ENCODE data around the gene TSC22D3.

TSC22D3 gene

DNA sequence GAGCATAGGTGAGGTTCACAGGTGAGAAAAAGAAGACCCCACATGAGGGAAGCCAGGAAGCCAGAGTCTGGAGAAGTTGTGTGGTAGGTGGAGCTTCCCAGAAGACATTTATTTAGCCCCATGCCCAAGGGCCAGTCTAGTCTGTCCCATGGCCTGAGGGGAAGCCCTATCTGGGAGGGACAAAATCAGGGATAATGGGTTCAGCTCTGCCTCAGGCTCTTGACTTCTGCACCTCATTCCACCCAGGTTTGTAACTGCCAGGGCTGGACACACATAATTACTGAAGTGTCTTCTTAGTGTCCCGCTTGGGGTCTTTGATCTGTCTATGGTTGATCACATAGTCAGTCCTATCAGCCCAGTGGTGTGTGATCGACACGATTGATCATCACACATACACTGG, 36.0 kb downstream of the TSC22D3 start:
- no peak for DNase-seq (ENCODE audit: low read depth)
- H3K27me3 ChIP-seq (replicated peaks; ENCODE audit: control insufficient read depth, insufficient read depth, low read length) = peaks cover 50% of the 10 kb centered on the region
- H3K4me3 ChIP-seq (ENCODE audit: low read length) = no peak overlapping the region
- H3K36me3 ChIP-seq (ENCODE audit: control insufficient read depth, insufficient read depth, low read length, severe bottlenecking) = no peaks in the 10 kb centered on the region
- H3K9me3 ChIP-seq (ENCODE audit: control insufficient read depth, low read length) = peaks cover 3% of the 10 kb centered on the region
- H3K4me1 ChIP-seq (ENCODE audit: control insufficient read depth, insufficient read depth, low read length) = peaks cover 24% of the 10 kb centered on the region
- H3K9ac ChIP-seq (ENCODE audit: low read length) = no peak overlapping the region

DNA sequence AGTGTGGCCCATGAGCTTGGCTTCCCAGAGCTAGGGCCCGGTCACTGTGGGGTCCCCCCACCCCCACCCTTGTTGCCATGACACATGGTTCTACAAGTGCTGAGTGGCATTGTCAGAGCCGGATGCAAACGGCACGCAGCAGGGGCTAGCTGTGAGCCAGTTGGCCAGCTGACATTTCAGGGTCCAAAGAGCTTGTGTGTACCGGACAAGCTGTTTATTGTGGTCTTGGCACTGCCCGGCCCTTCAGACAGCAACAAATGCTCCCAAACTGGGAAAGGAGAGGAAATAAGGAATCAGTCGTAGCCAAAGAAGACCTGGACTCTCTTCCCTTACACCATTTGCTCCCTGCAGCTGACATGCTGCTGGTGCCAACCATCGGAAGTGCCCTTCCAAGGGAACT, 36.8 kb downstream of the TSC22D3 start:
- H3K9ac ChIP-seq (ENCODE audit: low read length) = no peak overlapping the region

DNA sequence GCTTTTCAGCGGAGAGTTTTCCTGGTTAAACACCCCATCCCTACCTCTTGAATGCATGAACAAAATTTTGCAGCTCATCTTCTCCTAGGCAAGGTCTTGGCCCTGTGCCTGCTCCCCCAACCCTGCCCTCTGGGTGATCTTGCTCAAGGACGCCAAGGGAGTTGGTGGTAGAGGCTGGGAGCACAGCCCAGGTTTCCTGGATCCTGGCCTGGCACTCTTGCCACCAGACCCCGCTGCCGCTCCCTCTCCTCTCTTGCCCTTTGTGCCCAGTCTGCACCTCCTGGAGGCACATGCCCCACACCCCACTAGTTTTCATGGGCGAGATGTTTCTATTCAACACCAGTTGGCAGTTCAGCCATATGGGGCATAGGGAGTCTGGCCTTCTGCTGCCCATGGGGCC, 37.3 kb downstream of the TSC22D3 start:
- Histone ChIP-seq H3K9ac (ENCODE audit: low read length) (no peak overlapping the region), H3K27me3 (replicated peaks; ENCODE audit: control insufficient read depth, insufficient read depth, low read length) (peaks cover 43% of the 10 kb centered on the region), H3K36me3 (ENCODE audit: control insufficient read depth, insufficient read depth, low read length, severe bottlenecking) (no peaks in the 10 kb centered on the region), H3K4me1 (ENCODE audit: control insufficient read depth, insufficient read depth, low read length) (peaks cover 24% of the 10 kb centered on the region), H3K4me3 (ENCODE audit: low read length) (no peak overlapping the region), H3K9me3 (ENCODE audit: control insufficient read depth, low read length) (peaks cover 3% of the 10 kb centered on the region)
- no peak for DNase-seq (ENCODE audit: low read depth)

More for the DNA sequence above, 36.8 kb downstream of the TSC22D3 start:
- H3K4me1 ChIP-seq (ENCODE audit: control insufficient read depth, insufficient read depth, low read length) = peaks cover 24% of the 10 kb centered on the region
- H3K9me3 ChIP-seq (ENCODE audit: control insufficient read depth, low read length) = peaks cover 3% of the 10 kb centered on the region
- peaks cover 44% of the 10 kb centered on the region for H3K27me3 ChIP-seq (replicated peaks; ENCODE audit: control insufficient read depth, insufficient read depth, low read length)
- H3K4me3 ChIP-seq (ENCODE audit: low read length) = no peak overlapping the region
- no peak for DNase-seq (ENCODE audit: low read depth)
- H3K36me3 ChIP-seq (ENCODE audit: control insufficient read depth, insufficient read depth, low read length, severe bottlenecking) = no peaks in the 10 kb centered on the region

DNA sequence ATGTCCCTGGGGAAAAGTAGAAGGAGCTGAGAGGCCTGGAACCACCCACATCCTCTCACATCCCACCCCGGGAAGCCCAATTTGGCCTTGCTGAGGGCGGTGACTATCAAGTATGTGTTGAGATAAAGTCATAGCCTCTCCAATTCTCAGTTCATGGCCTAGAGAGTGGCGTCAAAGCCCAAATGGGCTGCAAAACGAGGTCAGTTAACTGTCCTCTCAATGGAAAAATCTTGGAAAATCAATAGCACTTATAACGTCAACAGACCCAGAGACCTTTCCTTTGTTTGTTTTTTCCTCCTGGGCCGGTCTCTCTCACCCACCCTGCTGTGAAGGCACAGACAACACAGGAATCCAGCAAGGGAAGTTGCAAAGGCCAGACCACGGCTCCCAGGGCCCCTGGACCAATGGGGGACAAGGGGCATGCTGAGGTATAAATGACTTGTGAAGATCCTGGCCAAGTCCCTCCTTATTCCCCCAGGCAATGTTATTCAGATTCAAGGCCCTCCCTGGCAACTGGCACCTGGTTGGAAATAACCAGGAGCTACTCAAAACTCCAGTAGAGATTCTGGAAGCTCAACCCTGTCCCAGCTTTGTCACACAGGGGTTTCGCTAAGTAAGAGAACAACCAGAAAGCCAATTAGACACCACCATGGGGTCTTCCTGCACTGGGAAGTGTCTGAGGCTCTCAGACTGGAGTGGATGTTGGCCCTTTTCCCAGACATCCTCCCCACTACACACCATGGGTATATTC, 38.6 kb downstream of the TSC22D3 start:
- Histone ChIP-seq H3K27me3 (replicated peaks; ENCODE audit: control insufficient read depth, insufficient read depth, low read length) (peaks cover 44% of the 10 kb centered on the region), H3K4me1 (ENCODE audit: control insufficient read depth, insufficient read depth, low read length) (peaks cover 17% of the 10 kb centered on the region), H3K4me3 (ENCODE audit: low read length) (no peak overlapping the region), H3K9ac (ENCODE audit: low read length) (no peak overlapping the region), H3K36me3 (ENCODE audit: control insufficient read depth, insufficient read depth, low read length, severe bottlenecking) (no peaks in the 10 kb centered on the region), H3K9me3 (ENCODE audit: control insufficient read depth, low read length) (peaks cover 3% of the 10 kb centered on the region)
- DNase-seq (ENCODE audit: low read depth) = no peak

DNA sequence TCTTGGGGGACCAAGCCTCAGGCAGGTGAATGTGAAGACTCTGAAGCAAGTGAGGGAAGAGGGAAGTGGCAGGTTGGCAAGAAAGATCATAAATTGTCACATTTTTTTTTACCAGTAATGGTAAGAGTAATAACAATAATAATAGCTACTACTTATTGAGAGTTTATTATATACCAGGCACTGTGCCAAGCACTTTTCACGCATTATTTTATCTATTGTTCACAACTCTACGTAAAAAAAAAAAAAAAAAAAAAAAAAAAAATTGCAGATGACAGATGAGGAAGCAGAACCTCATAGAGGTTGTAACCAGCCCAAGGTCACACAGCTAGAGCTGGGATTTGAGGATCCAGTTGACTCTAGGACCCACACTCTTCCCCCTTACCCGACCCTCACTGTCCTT, 40.9 kb downstream of the TSC22D3 start:
- H3K4me1 ChIP-seq (ENCODE audit: control insufficient read depth, insufficient read depth, low read length) = peaks cover 14% of the 10 kb centered on the region
- no peak overlapping the region for H3K9ac ChIP-seq (ENCODE audit: low read length)
- no peaks in the 10 kb centered on the region for H3K36me3 ChIP-seq (ENCODE audit: control insufficient read depth, insufficient read depth, low read length, severe bottlenecking)
- peaks cover 44% of the 10 kb centered on the region for H3K27me3 ChIP-seq (replicated peaks; ENCODE audit: control insufficient read depth, insufficient read depth, low read length)
- no peak overlapping the region for H3K4me3 ChIP-seq (ENCODE audit: low read length)
- peaks cover 3% of the 10 kb centered on the region for H3K9me3 ChIP-seq (ENCODE audit: control insufficient read depth, low read length)
- DNase-seq (ENCODE audit: low read depth) = no peak

DNA sequence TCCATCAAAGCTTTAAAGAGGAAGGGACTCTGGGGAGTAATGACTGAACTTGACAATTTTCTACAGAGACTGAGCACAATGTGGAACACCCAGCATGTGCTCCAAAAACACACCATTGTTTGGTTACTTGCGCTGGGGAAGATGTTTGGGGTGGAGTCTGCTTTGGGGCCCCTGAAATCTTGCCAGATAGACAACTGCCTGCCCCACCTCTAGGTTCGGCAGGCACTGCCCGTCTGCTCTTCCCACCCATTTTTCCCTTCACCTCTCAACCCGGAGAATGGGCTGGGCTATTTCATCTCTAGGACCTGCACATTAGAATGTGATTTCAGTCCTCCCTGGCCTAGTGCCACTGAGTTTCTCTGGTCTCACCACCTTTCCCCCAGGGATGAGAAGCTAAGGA, 41.9 kb downstream of the TSC22D3 start:
- no peak for DNase-seq (ENCODE audit: low read depth)

DNA sequence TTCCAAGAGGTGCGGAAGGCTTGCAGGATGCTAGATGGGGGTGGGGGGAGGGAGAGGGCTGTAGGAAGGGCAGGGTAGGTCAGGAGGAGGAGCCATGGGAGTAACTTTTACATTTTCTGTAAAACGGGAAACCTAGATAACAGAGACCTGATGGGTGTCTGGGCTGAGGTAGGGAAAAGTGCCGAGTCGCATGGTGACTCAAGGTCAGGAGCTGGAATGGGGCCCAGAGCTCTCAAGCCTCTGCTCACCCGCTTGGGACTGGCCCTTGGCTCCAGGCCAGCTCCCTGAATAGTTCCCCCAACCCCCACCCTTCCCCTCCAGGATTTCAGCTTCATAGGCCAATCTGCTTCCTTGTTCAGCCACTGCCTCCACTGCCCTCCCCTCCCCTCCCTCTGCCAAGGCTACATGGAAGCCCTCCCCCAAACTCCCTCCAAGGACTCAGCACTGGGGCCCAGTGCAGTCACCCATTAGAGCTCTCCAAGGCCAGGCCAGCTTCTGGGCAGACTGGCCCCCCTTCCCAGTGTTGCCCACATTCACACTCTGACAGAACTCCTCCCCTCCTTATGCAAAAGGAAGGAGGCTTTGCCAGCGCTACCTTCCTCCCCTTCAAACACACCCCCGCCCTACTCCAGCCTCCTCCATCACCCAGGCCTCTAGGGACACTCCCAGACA, 43.6 kb downstream of the TSC22D3 start:
- H3K4me3 ChIP-seq (ENCODE audit: low read length) = no peak overlapping the region
- DNase-seq (ENCODE audit: low read depth) = peak; percentile 65
- H3K27me3 ChIP-seq (replicated peaks; ENCODE audit: control insufficient read depth, insufficient read depth, low read length) = peaks cover 27% of the 10 kb centered on the region
- no peak overlapping the region for H3K9ac ChIP-seq (ENCODE audit: low read length)
- H3K4me1 ChIP-seq (ENCODE audit: control insufficient read depth, insufficient read depth, low read length) = peaks cover 18% of the 10 kb centered on the region
- no peaks in the 10 kb centered on the region for H3K36me3 ChIP-seq (ENCODE audit: control insufficient read depth, insufficient read depth, low read length, severe bottlenecking)
- H3K9me3 ChIP-seq (ENCODE audit: control insufficient read depth, low read length) = peaks cover 3% of the 10 kb centered on the region

More for the DNA sequence above, 41.9 kb downstream of the TSC22D3 start:
- Histone ChIP-seq H3K27me3 (replicated peaks; ENCODE audit: control insufficient read depth, insufficient read depth, low read length) (peaks cover 38% of the 10 kb centered on the region), H3K4me3 (ENCODE audit: low read length) (no peak overlapping the region), H3K9me3 (ENCODE audit: control insufficient read depth, low read length) (peaks cover 3% of the 10 kb centered on the region), H3K9ac (ENCODE audit: low read length) (no peak overlapping the region), H3K36me3 (ENCODE audit: control insufficient read depth, insufficient read depth, low read length, severe bottlenecking) (no peaks in the 10 kb centered on the region), H3K4me1 (ENCODE audit: control insufficient read depth, insufficient read depth, low read length) (peaks cover 18% of the 10 kb centered on the region)

DNA sequence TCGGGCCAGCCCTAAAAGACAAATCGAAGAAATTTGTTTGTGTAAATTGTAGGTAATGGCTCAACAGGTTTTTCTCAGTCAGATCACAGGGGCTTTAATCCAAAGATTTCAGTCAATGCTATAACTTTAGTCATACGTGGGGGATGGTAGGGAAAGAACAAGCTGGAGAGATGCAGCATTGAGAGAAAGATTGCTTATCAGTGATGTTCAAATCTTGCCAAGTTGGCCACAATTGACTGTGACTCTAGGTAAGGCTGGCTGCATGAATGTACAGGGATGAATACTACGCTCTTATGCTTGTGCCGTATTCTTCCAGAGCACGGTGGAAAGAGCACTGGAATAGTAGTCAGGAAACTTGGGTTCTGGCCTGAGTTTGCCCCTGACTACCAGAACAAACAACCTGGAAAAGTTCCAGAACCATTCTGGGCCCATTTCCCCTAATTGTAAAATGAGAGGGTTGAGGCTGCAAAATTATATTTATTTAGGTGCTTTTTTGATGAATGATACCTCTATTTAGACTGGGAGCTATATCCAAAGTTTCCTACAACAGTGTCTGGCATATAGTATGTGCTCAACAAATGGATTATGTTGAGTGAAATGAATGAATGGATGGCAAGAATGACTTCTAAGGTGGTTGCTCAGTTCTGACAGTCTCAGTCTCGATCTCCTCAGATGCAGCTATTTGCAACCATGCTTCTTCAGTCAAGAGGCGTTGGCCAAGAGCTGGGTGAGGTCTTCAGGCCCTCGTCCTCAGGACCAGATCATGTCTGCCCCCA, 44.4 kb downstream of the TSC22D3 start:
- peaks cover 18% of the 10 kb centered on the region for H3K4me1 ChIP-seq (ENCODE audit: control insufficient read depth, insufficient read depth, low read length)

DNA sequence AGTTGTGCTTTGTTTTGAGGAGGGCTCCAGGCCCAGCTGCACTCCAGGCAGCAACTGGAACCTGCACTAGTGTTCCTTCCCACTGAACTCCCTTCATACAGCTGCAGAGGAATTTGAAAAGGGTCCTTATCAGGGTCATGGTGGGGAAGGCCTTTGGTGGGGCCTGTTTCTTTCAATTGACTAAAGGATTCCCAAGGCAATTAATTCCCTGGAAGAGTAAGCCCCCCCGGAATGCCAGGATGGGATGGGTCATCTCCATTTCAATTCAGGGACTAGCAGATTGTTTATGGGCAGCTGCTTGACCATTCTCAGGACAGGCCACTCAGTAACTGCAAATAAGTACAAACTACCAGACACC, 45.3 kb downstream of the TSC22D3 start:
- DNase-seq (ENCODE audit: low read depth) = no peak
- H3K9me3 ChIP-seq (ENCODE audit: control insufficient read depth, low read length) = no peaks in the 10 kb centered on the region
- H3K4me1 ChIP-seq (ENCODE audit: control insufficient read depth, insufficient read depth, low read length) = peaks cover 20% of the 10 kb centered on the region
- H3K9ac ChIP-seq (ENCODE audit: low read length) = no peak overlapping the region
- no peaks in the 10 kb centered on the region for H3K36me3 ChIP-seq (ENCODE audit: control insufficient read depth, insufficient read depth, low read length, severe bottlenecking)
- no peak overlapping the region for H3K4me3 ChIP-seq (ENCODE audit: low read length)
- peaks cover 11% of the 10 kb centered on the region for H3K27me3 ChIP-seq (replicated peaks; ENCODE audit: control insufficient read depth, insufficient read depth, low read length)

More for the DNA sequence above, 44.4 kb downstream of the TSC22D3 start:
- Histone ChIP-seq H3K9ac (ENCODE audit: low read length) (no peak overlapping the region), H3K9me3 (ENCODE audit: control insufficient read depth, low read length) (peaks cover 3% of the 10 kb centered on the region), H3K27me3 (replicated peaks; ENCODE audit: control insufficient read depth, insufficient read depth, low read length) (peaks cover 20% of the 10 kb centered on the region), H3K4me3 (ENCODE audit: low read length) (no peak overlapping the region), H3K36me3 (ENCODE audit: control insufficient read depth, insufficient read depth, low read length, severe bottlenecking) (no peaks in the 10 kb centered on the region)
- no peak for DNase-seq (ENCODE audit: low read depth)

DNA sequence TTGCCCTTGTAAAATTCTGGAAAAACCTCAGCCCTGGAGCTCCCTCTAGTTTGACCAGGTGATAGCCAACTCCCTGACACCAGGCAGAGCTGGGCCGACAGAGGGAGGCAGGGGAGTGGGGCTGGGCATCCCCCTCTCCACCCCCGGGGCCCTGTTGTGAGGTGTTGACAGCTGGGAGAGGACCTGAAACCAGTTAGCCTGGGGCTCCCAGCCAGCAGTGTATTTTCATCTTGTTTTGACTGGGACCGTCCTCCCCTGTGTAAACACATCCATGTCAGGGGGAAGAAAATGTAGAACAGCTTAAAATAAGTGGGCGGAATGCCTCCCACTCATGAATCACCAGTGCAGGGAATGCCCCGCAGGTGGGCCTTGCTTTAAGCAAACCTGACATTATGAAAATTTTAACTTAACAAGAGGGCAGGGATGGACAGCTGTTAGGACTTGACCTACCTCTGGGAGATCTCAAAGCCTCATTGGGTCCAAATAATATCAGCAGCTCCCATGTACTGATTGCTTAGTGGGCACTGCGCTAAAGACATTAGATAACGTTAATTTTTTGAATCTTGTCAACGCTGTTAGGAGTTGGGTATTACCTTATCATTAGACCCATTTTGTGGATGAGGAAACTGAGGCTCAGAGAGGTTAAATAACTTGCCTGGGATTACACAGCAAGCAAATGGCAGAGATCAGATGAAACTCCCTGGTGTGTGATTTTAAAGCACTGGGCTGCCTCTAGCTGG, 45.9 kb downstream of the TSC22D3 start:
- Histone ChIP-seq H3K4me1 (ENCODE audit: control insufficient read depth, insufficient read depth, low read length) (peaks cover 20% of the 10 kb centered on the region), H3K9ac (ENCODE audit: low read length) (no peak overlapping the region)

More for the DNA sequence above, 45.9 kb downstream of the TSC22D3 start:
- no peaks in the 10 kb centered on the region for H3K9me3 ChIP-seq (ENCODE audit: control insufficient read depth, low read length)
- peaks cover 10% of the 10 kb centered on the region for H3K27me3 ChIP-seq (replicated peaks; ENCODE audit: control insufficient read depth, insufficient read depth, low read length)
- H3K4me3 ChIP-seq (ENCODE audit: low read length) = no peak overlapping the region
- no peak for DNase-seq (ENCODE audit: low read depth)
- H3K36me3 ChIP-seq (ENCODE audit: control insufficient read depth, insufficient read depth, low read length, severe bottlenecking) = no peaks in the 10 kb centered on the region

All from adipocyte (in vitro differentiated cells).